Astrocyte of the spinal cord (primary cell): ENCODE measurements around the gene ZNF428.

Experiments used
- DNase-seq: peaks from one replicate; pipeline ENCODE4 v3.0.0; 2011; ENCODE audit warnings: low read depth, low spot score
- H3K4me3 ChIP-seq: 2 replicates; pipeline ENCODE4 v1.5.1; 2011; ENCODE audit warnings: low read depth, mild to moderate bottlenecking, low read length, moderate library complexity
- CTCF ChIP-seq: IDR thresholded peaks from 2 replicates; pipeline ENCODE4 v1.5.1; 2012; ENCODE audit warnings: low read depth, mild to moderate bottlenecking, low read length, inconsistent platforms
- in situ Hi-C: cut with HindIII; loops from 2 replicates; pipeline ENCODE4 v1.10.0; 2017; ENCODE audit warnings: low sequenced_read_pairs

The ZNF428 gene

GRCh38 chr19:43634872-43635560 is 15.6 kb upstream of the ZNF428 start:
- H3K4me3 ChIP-seq = no peak overlapping the region
- in situ Hi-C loops = no loop called here
- TF ChIP-seq CTCF = no peak
- no peak for DNase-seq

- H3K4me3 ChIP-seq = no peak overlapping the region
- TF ChIP-seq CTCF = no peak
- no peak for DNase-seq
- in situ Hi-C loops = no loop called here
Observed at GRCh38 chr19:43634506-43634871, 15.1 kb upstream of the ZNF428 start.

DNA sequence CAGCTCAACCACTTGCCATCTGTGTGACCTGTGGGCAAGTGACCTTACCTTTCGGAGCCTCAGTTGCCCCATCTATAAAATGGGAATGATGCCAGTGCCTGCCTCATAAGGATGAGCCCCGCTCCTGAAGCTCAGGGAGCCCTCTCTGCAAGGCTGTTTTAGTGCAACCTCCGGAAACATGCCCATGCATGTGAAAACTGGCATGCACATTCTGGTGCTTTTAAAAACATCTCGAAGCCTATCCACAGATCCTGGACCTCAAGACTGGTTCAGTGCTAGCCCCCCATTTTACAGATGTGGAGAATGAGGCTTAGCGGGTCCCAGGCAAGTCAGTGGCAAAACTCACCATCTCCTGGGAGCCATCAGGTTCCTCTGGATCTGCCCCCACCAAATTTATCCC is 14.6 kb upstream of the ZNF428 start:
- no peak overlapping the region for H3K4me3 ChIP-seq
- DNase-seq = no peak
- in situ Hi-C loops = no loop called here
- TF ChIP-seq CTCF = no peak

DNA sequence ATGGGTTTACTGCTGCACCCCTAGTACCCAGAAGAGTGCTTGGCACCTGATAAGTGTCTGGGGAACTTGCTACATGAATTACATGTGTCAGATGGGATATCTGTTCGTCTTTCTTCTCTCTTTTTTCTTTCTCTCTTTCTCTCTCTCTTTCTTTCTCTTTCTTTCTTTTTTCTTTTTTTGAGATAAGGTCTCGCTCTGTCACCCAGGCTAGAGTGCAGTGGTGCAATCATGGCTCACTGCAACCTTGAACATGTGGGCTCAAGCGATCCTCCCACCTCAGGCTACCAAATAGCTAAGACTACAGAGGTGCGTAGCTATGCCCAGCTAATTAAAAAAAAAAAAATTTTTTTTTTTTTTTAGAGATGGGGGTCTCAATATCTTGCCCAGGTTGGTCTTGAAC is 14.1 kb upstream of the ZNF428 start:
- in situ Hi-C loops = no loop called here
- no peak for DNase-seq
- no peak for TF ChIP-seq CTCF
- H3K4me3 ChIP-seq = no peak overlapping the region

DNA sequence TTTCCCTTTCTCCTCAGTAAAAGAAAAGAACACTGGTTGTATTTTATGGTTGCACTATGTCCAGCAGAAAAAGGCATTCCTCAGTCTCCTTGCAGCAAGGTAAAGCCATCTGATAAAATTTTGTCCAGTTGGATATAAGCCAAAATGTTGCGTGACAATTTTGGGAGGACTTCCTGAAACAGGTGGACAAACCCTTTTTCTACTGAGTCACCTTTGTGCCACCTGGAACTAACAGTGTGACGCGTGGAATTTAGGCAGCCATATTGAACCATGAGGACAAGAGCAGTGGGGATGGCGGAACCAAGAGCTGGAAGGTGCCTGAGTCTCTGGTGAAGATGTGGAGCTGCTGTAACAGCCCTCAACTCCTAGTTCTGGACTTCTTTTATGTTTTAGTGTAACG is 12.1 kb upstream of the ZNF428 start:
- in situ Hi-C loops = no loop called here
- no peak overlapping the region for H3K4me3 ChIP-seq
- TF ChIP-seq CTCF = no peak
- no peak for DNase-seq

DNA sequence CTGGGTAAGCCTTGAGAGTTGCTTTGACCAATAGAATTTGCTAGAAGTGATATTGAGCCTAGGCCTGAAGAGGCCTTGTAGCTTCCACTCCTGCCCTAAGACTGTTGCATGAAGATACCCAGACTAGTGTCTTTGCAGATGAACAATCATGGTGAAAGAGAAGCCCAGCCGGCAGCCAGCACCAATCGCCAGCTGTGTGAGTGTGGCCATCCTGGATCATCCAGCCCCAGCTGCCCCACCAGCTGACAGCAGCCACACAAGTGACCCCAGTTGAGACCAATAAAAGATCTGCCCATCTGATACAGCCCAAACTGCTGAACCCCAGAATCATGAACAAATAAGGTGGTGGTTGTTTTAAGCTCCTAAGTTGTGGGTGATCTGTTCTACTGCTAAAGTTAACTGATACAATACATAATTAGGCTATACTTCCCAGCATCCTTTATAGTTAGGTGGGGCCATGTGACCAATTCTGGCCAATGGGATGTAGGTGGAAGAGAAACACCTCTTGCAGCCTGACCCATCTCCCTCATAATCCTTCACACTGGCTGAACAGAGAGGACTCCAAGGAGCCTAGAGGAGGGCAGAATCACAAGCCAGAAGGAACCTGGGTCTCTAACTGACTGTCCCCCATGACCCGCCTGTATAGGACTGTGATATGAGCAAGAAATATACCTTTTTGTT is 9.4 kb upstream of the ZNF428 start:
- TF ChIP-seq CTCF = no peak
- no peak for DNase-seq
- no peak overlapping the region for H3K4me3 ChIP-seq
- in situ Hi-C loops = no loop called here
